HG03108 (cell line): ENCODE data around the gene METTL2B.
"Not testable (repeated sequence)": the region's sequence is repeated elsewhere in the genome, so short reads cannot be mapped to it uniquely, and the experiment has no call there.

Experiments
- ATAC-seq: cut with Tn5 transposase; IDR thresholded peaks from one replicate; pipeline ENCODE4 v1.9.1; 2021; ENCODE audit warnings: moderate library complexity; ENCODE audit not compliant: unreplicated experiment

The METTL2B gene

GRCh38 chr7:128454808-128455542 lies 21.6 kb upstream of the METTL2B start:
- ATAC-seq: no peak

- ATAC-seq: peak; percentile 86
Observed at GRCh38 chr7:128455543-128456254, 20.8 kb upstream of the METTL2B start, which contains the start of gene HILPDA. HILPDA (plus strand) TSS chr7:128455878; CDS start chr7:128457269, 1,391 bp downstream.

GRCh38 chr7:128456255-128456725 lies 20.3 kb upstream of the METTL2B start:
- ATAC-seq: no peak

GRCh38 chr7:128457385-128457784 lies 19.2 kb upstream of the METTL2B start:
- ATAC-seq: not testable (repeated sequence)

GRCh38 chr7:128458956-128459355 lies 17.6 kb upstream of the METTL2B start:
- ATAC-seq: peak; percentile 24

GRCh38 chr7:128459394-128459878 lies 17.1 kb upstream of the METTL2B start:
- ATAC-seq: peak; percentile 32

- ATAC-seq: no peak
Observed at GRCh38 chr7:128462460-128462859, 14.1 kb upstream of the METTL2B start.

GRCh38 chr7:128463345-128463744 lies 13.2 kb upstream of the METTL2B start:
- ATAC-seq: not testable (repeated sequence)

GRCh38 chr7:128463933-128464332 lies 12.6 kb upstream of the METTL2B start:
- not testable (repeated sequence) for ATAC-seq

GRCh38 chr7:128466871-128467270 lies 9.7 kb upstream of the METTL2B start:
- ATAC-seq: not testable (repeated sequence)

- not testable (repeated sequence) for ATAC-seq
Observed at GRCh38 chr7:128477336-128477690, 765 bp downstream of the METTL2B start.

GRCh38 chr7:128479082-128479481 lies 2.5 kb downstream of the METTL2B start:
- not testable (repeated sequence) for ATAC-seq

GRCh38 chr7:128488134-128488533 lies 11.6 kb downstream of the METTL2B start:
- not testable (repeated sequence) for ATAC-seq

GRCh38 chr7:128497405-128497804 lies 20.9 kb downstream of the METTL2B start:
- ATAC-seq: no peak

- ATAC-seq: not testable (repeated sequence)
Observed at GRCh38 chr7:128505416-128505815, 28.9 kb downstream of the METTL2B start.

- peak; percentile 59 for ATAC-seq
Observed at GRCh38 chr7:128506819-128507218, 30.3 kb downstream of the METTL2B start.

- peak; percentile 40 for ATAC-seq
Observed at GRCh38 chr7:128507321-128507993, 30.9 kb downstream of the METTL2B start.

- ATAC-seq: not testable (repeated sequence)
Observed at GRCh38 chr7:128511692-128512091, 35.1 kb downstream of the METTL2B start.

- ATAC-seq: not testable (repeated sequence)
Observed at GRCh38 chr7:128515232-128515631, 38.7 kb downstream of the METTL2B start.

GRCh38 chr7:128517023-128517422 lies 40.5 kb downstream of the METTL2B start:
- ATAC-seq: not testable (repeated sequence)
